Activated CD4-positive, alpha-beta T cell treated with anti-CD3 and anti-CD28 coated beads, Interleukin-10, Interleukin-2, amounts not matched to agents 100 ng/mL and 50 ng/mL, durations not matched to agents 16 hours and 8 hours (primary cell): ENCODE measurements around the gene ZNF668.
A peak's percentile ranks its signal among the peaks of the same experiment; 100 is the strongest.

Experiments used
- DNase-seq: peaks from one replicate; pipeline ENCODE4 v3.0.0-alpha.2; 2020

The ZNF668 gene

GRCh38 chr16:31080756-31081419 is 6.8 kb upstream of the ZNF668 start:
- DNase-seq = no peak

DNA sequence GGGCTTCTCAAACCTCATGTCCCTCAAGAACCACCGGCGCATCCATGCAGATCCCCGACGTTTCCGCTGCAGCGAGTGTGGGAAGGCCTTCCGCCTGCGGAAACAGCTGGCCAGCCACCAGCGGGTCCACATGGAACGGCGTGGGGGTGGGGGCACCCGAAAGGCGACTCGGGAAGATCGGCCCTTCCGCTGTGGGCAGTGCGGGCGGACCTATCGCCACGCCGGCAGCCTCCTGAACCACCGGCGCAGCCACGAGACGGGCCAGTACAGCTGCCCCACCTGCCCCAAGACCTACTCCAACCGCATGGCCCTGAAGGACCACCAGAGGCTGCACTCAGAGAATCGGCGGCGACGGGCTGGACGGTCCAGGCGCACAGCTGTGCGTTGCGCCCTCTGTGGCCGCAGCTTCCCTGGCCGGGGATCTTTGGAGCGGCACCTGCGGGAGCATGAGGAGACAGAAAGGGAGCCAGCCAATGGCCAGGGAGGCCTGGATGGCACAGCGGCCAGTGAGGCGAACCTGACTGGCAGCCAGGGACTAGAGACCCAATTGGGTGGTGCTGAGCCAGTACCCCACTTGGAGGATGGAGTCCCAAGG is 6.1 kb upstream of the ZNF668 start:
- DNase-seq = no peak

DNA sequence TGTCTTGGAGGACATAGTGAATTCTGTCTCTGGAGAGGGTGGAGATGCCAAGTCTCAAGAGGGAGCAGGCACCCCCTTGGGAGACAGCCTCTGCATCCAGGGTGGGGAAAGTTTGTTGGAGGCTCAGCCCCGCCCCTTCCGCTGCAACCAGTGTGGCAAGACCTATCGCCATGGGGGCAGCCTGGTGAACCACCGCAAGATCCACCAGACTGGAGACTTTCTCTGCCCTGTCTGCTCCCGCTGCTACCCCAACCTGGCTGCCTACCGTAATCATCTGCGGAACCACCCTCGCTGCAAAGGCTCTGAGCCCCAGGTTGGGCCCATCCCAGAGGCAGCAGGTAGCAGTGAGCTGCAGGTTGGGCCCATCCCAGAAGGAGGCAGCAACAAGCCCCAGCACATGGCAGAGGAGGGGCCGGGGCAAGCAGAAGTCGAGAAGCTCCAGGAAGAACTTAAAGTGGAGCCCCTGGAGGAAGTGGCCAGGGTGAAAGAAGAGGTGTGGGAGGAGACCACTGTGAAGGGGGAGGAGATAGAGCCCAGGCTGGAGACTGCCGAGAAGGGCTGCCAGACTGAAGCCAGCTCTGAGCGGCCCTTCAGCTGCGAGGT is 5.4 kb upstream of the ZNF668 start:
- no peak for DNase-seq

GRCh38 chr16:31078597-31079341 is 4.7 kb upstream of the ZNF668 start:
- no peak for DNase-seq

- no peak for DNase-seq
Observed at GRCh38 chr16:31077592-31078396, 3.8 kb upstream of the ZNF668 start.

DNA sequence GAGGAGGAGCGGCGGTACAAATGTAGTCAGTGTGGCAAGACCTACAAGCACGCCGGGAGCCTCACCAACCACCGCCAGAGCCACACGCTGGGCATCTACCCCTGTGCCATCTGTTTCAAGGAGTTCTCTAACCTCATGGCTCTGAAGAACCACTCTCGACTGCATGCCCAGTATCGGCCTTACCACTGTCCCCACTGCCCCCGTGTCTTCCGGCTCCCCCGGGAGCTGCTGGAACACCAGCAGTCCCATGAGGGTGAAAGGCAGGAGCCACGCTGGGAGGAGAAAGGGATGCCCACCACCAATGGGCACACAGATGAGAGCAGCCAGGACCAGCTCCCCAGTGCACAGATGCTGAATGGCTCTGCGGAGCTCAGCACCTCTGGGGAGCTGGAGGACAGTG is 3.0 kb upstream of the ZNF668 start:
- no peak for DNase-seq

- no peak for DNase-seq
Observed at GRCh38 chr16:31076319-31076718, 2.3 kb upstream of the ZNF668 start.

DNA sequence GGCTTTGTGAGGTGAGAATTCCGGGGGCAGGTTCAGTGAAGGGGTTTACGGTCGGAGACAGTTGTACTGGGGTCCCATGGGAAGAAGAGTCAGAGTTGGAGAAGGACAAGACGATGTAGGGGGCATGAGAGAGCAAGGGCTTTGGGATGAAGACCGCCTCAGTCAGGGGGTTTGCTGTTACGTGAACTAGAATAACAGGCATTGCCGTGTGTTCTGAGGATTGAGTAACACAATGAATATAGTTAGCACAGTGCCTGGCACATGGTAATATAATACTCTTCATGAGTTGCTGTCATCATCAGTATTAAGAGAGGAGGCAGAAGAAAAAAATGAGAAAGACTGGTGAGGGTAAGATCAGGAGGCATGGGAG is 759 bp upstream of the ZNF668 start:
- no peak for DNase-seq

- DNase-seq = peak; percentile 91
Observed at GRCh38 chr16:31073142-31073969, 684 bp downstream of the ZNF668 start.

- peak; percentile 58 for DNase-seq
Observed at GRCh38 chr16:31072540-31073141, 1.4 kb downstream of the ZNF668 start.

DNA sequence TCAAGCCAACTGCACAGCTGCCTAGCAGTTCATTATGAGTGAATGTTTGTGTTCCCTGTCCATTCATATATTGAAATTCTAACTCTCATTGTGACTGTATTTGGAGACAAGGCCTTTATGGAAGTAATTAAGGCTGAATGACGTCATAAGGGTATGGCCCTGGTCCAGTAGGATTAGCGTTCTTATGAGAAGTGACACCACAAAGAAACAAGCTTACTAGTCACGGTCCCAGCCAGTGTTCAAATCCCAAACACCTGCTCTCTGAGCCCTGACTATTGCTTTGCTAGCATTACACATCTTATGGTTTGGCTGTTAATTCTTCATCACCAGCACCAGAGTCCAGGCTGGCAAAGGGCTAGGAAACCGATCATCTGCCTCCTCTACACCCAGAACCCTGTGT is 2.2 kb downstream of the ZNF668 start:
- peak; percentile 32 for DNase-seq

DNA sequence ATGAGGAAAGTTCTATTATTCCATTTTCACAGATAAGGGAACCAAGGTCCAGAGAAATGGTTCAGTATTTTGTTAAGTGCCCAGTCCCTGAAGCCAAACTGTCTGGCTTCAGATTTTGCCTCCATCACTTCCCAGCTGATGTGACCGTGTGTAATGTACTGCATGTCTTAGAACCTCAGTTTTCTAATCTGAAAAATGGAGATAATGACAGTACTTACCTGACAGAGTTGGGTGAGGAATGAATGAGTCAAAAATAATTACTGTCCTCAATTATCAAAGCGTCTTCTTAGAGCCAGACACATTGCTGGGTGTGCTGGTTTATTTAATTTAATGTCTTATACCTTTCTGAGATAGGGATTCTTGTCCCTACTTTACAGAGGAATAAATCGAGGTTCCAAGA is 6.7 kb downstream of the ZNF668 start:
- DNase-seq = no peak

DNA sequence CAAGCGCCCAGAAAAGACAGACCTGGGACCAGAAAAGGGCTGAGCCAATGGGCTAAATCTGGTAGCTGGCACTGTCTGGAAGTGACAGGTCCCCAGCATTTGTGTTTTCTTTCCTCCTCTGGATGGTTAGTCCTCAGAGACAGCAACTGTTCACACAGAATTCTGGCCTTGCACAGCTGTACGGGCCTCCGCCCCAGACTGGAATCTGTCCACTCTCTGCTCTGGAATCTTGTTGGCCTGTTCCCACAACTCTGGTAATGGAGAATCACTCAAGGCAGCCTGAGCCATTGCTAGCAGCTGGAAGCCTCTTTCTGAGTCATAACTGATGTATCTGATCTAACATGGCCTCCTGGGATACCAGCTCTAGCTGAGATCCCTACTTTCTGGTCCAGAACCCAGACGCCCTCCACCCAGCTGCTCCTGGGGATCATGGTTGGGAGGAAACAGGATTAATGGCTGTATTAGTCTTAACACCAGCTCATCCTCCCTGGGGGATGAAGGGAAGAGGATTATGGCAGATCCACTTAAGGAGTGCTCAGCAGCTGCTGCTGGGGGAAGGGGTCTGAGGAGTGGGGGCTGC is 9.1 kb downstream of the ZNF668 start:
- DNase-seq = no peak

GRCh38 chr16:31063843-31064611 is 10.0 kb downstream of the ZNF668 start:
- peak; percentile 64 for DNase-seq

GRCh38 chr16:31063495-31063842 is 10.6 kb downstream of the ZNF668 start:
- no peak for DNase-seq

- DNase-seq = no peak
Observed at GRCh38 chr16:31061813-31062440, 12.1 kb downstream of the ZNF668 start.

- no peak for DNase-seq
Observed at GRCh38 chr16:31061126-31061812, 12.8 kb downstream of the ZNF668 start.

DNA sequence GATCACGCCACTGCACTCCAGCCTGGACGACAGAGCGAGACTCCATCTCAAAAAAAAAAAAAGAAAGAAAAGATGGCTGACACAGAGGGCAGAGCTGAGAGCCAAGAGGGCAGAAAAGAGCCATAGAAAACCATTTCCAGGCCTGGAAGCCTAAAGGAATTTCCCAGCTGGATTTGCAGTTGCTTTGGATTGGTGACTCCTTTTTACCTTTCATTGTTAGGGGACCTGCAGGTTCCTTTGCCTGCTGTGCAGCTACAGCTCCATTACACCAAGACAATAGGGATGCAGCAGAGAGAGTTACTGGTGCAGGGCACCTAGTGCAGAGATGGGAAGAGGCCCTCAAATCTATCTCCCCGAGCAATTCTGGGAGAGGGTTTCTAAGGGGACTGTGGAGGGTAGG is 18.4 kb downstream of the ZNF668 start:
- DNase-seq = no peak

DNA sequence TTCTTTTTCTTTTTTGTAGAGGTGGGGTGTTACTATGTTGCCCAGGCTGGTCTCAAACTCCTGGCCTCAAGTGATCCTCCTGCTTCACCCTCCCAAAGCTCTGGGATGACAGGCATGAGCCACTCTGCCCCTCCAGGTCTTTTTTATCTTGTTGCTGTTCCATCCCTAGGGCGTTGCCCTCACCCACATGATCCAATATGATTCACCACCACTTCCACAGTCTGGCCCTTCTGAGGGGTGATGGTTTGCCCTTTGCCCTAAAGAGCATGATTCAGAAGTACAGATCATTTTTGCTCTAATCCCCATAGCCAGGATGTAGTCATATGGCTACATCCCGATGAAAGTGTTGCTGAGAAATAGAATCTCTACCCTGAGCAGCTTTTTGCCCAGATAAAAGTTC is 21.9 kb downstream of the ZNF668 start:
- DNase-seq = peak; percentile 11
